HG03103 (cell line): ENCODE measurements around the gene DAB2IP.

Experiments
- ATAC-seq: cut with Tn5 transposase; IDR thresholded peaks from one replicate; pipeline ENCODE4 v1.9.1; 2021; ENCODE audit warnings: low read depth; ENCODE audit not compliant: unreplicated experiment

The DAB2IP gene

GRCh38 chr9:121698627-121699570, 47.5 kb downstream of the DAB2IP start:
- ATAC-seq, result peak; percentile 70

- ATAC-seq, result peak; percentile 23
These were observed 48.2 kb downstream of the DAB2IP start for GRCh38 chr9:121699571-121700164.

- ATAC-seq, result no peak
These were observed 48.9 kb downstream of the DAB2IP start for GRCh38 chr9:121700165-121700831.

- ATAC-seq, result no peak
These were observed 49.5 kb downstream of the DAB2IP start for GRCh38 chr9:121700832-121701419.

- ATAC-seq, result no peak
These were observed 50.4 kb downstream of the DAB2IP start for GRCh38 chr9:121701736-121702261.

- ATAC-seq, result no peak
These were observed 51.7 kb downstream of the DAB2IP start for GRCh38 chr9:121703014-121703734.

GRCh38 chr9:121704281-121704680, 52.8 kb downstream of the DAB2IP start:
- ATAC-seq, result no peak

GRCh38 chr9:121706149-121706750, 54.8 kb downstream of the DAB2IP start:
- no peak for ATAC-seq

- peak; percentile 97 for ATAC-seq
These were observed 56.3 kb downstream of the DAB2IP start for GRCh38 chr9:121707477-121708424.

GRCh38 chr9:121708768-121709488, 57.5 kb downstream of the DAB2IP start:
- ATAC-seq, result no peak

GRCh38 chr9:121709798-121710197, 58.4 kb downstream of the DAB2IP start:
- ATAC-seq, result no peak

GRCh38 chr9:121711281-121711680, 59.8 kb downstream of the DAB2IP start:
- no peak for ATAC-seq

GRCh38 chr9:121711797-121712196, 60.4 kb downstream of the DAB2IP start:
- no peak for ATAC-seq

GRCh38 chr9:121713400-121714070, 62.1 kb downstream of the DAB2IP start:
- no peak for ATAC-seq

- no peak for ATAC-seq
These were observed 62.8 kb downstream of the DAB2IP start for GRCh38 chr9:121714075-121714705.

- ATAC-seq, result no peak
These were observed 63.4 kb downstream of the DAB2IP start for GRCh38 chr9:121714873-121715272.
